HPDE6-E6E7 (cell line): Measurements from ENCODE around the gene ACOXL.

Experiments used
- DNase-seq: peaks from one replicate; pipeline ENCODE4 v3.0.0; 2011; ENCODE audit warnings: missing footprints; ENCODE audit errors: extremely low spot score

The ACOXL gene

DNA sequence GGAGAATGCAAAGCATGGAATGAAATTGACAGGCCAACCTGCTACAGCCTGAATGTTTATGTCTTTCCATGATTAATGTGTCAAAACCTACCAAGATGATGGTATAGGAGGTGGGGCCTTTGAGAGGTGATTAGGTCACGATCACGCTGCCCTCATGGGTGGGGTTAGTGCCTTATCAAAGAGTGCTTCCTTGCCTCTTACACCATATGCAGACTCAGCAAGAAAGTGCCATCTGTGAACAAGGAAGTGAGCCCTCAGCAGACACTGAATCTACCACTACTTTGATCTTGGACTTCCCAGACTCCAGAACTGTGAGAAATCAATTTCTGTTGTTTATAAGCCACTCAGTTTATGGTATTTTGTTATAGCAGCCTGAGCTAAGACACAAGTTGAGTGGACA is 240.9 kb downstream of the ACOXL start:
- no peak for DNase-seq

DNA sequence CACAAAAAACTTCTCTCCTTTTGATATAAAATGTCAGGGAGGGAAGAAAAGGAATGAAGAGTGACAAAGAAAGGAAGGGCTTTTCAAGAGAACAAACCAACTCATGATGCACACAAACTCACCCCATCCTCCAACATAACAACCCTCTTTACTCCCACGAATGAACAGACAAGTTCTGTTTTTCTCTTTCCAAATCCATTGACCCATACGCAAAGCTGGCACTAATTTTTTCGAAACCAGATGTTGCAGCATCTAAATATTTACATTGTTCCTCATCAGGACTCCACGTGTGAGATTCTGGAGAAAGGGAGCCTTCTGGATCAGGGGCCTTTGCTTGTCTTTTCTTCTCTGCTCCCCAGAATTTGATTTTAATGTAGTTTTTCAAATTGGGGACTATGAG is 245.0 kb downstream of the ACOXL start:
- DNase-seq: no peak

DNA sequence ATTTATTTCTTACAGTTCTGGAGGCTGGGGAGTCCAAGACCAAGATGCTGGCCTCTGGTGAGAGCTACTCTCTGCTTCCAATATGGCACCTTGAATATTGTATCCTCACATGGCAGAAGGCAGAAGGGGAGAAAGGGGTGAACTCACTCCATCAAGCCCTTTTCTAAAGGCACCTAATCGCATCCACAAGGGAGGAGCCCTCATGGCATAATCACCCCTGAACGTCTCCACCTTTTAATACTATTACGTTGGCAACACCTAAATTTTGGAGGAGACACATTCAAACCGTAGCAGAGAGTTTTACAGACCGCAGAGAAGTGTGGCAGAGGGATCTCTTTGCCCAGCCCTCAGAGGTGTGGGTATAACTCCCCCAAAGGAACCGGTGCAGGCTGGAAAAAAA is 245.8 kb downstream of the ACOXL start:
- no peak for DNase-seq

DNA sequence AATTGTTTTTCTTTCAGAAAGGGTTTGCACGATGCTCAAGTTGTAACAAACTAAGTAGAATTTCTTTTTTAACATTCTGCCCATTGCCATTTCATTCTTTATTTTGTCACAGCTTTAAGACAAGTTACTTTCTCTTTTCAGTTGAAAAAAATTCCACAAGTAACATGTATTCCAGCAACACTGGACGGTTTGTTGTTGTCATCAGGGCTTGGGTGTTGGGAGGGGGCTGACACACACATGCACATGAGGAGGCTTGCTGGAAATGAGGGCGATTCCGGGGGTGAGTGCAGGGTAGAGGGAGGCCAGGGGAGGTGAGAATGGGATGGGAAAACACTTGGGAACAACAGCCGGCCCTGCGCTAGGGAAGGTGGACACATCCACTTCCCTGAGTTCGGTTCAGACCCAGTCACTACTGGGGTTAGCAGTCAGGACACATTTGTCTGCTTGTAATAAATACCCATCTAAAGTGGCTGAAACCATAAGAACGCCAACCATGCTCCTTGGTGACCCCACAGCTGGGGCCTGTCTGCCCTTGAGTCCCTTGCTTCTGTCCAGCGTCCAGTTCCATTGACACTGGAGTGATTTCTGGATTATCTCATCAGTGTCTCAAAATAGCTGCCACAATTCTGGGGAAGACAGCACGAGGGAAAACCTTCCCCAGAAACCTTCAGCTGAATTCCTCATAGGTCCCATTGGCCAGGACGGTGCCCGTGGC is 246.5 kb downstream of the ACOXL start:
- no peak for DNase-seq

DNA sequence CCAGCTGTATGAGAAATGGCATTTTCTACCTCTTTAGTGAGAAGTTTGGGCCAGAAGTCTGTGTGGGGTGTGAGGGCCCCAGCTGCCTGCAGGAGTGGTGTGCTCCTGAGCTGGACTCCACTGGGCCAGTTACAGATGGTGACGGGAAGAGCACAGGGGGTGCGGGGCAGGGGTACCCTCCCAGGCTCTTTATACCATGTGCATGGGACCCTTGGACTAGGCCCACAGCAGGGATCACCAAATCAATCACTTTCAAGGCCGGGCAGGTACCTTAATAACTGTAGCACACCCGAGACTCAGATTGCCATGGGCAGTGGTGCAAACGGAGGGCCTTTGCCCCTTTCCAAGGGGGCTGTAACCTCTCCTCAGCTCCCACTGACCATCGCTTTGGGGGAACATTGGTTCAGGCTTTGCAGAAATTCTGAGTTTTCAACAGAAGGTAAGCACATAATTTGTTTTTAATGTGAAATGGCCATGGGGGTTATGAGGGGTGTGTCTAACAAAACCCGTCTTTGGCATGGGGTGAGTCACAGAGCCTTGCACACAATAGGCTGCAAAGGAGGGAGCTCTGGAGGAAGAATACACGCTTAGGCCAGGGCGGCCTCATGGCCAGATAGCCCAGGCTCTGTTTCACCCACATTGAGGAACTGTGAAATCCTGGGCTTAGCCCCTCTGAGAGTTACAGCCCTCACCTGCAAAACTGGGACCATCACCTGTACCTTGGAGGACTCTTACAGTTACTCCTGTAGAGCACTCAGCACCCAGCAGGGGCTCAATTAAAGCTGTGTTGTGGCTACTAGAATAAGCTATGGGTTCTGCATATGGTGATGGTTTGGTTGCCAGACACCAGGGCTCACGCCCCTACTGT is 247.3 kb downstream of the ACOXL start:
- no peak for DNase-seq

DNA sequence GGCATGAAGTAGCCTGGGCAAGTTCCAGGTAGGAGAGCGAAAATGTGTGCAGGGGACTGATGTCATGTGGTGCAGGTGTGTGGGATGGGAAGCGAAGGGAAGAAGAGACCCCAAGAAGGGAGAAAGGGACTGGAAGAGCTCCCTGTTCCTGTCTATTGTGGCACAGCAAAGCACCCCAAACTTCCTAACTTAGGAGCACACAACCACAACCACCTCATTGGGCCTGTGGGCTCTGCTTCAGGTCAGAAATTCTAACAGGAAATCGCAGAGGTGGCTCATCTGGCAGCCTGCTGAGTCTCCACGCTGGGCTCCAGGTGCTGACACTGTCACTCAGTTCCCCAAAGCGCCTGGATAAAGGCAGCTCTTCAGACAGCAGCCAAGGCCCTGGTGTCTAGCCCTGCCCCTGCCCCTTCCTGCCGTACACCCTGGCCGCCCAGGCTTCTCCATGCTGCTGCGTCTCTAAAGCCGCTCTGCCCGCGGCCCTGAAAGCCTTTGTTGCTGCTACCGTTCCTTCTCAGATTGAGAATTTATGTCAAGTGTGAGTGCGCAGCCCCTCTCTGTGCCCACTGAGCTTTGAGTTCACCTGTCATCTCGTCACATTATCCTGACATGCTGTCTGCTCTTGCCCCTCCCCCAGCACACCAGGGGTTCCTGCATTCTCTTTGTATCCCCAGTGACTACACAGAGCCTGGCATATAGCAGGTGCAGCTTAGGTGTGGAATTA is 248.1 kb downstream of the ACOXL start:
- DNase-seq: no peak

DNA sequence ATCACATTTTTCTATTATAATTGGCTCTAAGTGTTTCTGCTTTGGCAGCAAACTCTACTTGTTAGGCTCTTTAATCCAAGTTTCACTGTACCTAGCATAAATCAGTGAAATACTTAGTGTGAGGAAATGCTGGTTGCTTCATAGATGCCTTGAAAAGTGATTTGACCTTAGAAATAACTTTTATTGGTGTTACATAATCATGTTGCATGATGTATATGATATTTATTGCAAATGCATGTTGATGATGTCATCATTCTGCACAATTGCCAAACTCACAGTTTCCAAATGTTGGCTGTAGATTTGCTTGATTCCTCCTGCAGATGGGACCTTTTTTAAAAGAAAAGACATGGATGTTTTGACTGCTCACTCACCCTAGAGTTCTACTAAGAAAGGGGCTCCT is 250.8 kb downstream of the ACOXL start:
- no peak for DNase-seq

DNA sequence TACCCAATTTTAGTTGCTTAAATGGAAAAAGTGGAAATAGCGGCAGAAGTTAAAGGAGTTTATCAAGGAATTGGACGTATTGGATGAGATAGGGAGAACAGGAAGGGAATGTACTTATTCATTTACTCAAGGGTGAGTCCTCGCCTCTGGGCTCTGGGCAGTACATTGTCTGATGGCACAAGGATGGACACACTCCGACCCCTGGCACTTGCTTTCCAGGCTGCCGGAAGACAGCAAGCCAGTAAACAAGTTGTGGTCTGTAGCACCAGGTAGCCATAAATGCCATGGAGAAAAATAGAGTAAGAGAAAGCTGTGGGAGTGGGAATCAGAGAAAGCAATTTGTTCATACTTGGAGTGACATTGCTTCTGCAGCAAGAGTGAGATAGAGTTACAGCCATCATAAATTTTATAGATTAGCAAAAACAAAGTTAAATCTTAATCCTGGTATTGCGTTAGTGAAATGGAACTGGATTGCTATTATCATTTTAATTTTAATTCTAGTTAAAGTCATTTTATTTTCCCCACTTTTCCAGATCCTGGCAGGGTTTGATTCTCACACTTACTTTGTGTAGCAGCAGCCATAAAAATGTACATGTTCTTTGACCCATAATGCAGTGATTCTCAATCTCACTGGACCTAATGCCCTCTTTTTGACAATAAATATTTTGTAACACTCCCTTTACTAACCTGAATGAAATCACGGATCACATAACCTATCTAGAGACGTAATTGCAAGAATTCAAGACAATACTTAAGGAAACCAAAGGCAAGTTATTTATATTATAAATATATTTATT is 252.5 kb downstream of the ACOXL start:
- DNase-seq: no peak

DNA sequence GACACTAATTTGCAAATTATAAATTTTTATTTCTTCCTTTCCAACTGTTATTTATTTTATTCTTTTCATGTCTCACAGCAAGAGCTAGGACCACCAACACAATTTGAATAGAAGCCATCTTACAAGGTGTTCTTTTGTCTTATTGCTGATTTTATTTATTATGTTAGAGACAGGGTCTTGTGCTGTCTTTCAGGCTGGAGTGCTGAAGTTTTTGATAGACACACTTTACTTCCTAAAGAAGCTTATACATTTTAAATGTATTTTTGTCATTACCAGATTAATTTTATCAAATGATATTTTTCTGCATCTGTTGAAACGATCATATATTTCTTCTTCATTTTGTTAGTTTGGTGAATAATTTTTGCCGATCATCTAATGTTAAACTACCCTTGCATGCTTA is 258.1 kb downstream of the ACOXL start:
- no peak for DNase-seq

DNA sequence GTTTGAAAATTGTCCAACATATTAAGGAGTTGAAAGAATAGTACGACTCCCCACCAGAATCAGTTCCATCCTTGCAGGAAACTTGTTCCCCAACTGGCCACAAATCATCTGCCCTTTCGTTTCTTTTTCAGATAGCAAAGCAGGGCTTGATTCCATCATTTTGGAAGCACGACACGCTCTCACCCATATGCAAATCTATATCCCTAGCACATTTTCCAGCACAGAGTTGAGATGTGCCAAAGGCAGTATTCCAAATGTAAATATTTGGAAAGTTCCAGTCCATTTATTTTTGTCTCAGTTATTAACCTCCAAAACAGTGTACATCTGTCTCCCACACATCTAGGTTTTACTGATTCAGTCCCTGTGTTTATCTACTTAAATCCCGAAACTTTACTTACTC is 259.5 kb downstream of the ACOXL start:
- DNase-seq: no peak

DNA sequence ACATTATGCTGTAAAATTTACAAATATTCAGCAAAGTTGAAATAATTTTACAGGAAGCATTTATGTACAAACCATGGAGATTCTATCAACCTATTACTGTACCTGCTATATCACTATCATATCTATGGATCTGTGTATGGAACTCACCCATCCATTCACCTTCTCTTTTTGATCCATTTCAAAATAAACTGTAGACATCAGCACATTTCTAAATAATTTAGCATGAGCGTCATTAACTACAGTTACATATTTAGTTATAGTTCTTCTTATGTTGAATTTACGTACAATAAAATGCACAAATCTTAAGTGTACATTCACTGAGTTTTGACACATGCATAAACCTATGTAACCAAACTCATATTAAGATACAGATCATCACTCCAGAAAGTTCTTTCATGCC is 260.5 kb downstream of the ACOXL start:
- no peak for DNase-seq

DNA sequence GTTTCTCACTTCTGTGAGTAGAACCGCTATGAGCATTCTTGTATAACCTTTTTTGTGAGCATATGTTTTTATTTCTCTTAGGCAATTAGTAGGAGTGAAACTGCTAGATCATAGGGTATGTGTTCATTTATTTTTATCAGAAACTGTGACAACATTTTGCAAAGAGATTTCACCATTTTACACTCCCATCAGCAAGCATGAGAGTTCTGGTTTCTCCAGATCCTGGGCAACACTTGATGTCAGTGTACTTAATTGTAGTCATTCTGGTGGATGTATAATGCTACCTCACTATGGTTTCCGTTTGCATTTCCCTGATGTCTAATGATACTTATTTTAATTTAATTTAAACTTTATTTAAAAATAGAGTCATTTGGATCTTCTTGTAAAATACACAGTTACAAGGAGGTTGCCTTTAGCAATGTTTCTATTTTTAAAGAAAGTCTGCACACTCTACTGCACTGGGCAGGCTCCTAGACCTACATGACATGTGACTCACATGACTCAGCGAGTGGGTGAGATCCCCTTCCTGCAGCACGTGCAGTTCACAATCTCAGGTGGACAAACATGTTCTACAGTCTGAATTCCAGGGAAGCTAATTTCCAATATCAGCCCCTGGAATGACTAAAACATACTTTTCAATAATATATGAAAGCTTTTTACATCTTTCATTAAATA is 261.3 kb downstream of the ACOXL start:
- peak; percentile 14 for DNase-seq

DNA sequence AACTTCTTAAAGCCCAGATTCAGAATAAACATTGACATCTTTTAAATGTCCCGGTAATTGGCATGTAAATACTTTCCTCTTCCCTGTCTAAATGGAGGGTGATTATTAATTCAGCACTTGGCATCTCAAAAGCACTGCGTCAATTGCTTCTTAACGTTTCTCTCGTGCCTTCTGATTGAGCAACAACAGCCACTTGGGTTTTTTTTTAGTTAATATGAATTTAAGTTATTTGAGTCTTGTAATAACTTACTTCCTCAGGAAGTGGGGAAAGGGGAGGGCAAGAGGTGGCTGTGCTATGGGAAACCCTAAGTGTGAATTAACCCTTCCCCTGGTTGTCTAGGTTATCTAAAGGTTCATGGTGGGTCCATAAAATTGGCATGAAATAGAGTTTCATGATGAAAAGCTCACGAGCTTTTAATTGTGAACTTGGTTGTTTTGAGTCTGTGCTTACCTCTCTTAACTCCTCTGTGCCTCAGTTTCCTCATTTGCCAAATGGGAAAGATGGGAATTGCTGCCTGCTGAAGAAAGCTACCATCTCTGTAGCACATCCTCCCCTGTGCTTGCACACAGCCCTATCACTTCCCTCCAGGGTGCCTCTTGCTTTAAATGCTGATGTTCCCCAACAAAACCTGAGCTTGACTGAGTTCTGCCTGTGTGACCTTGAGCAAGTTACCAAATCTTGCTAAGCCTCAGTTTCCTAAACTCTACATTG is 262.0 kb downstream of the ACOXL start:
- DNase-seq: no peak

DNA sequence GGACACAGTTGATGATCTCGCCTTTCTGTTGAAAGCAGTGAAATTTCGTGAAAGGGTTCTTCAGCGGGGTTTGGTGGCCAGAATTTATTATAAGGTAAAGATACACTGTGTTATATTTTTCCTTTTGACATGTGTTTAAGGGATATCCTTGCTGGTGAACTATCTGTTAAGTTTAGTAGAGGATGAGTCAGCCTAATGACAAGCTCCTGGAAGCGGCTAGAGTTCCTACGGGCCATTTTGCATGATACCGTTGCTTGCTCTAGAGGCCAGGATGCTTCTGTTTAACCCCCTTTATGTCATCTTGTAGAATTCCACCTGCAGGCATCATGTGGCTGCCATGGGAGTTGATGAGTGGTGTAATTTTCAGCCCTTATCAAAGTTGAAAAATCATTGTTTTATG is 263.5 kb downstream of the ACOXL start:
- DNase-seq: no peak

DNA sequence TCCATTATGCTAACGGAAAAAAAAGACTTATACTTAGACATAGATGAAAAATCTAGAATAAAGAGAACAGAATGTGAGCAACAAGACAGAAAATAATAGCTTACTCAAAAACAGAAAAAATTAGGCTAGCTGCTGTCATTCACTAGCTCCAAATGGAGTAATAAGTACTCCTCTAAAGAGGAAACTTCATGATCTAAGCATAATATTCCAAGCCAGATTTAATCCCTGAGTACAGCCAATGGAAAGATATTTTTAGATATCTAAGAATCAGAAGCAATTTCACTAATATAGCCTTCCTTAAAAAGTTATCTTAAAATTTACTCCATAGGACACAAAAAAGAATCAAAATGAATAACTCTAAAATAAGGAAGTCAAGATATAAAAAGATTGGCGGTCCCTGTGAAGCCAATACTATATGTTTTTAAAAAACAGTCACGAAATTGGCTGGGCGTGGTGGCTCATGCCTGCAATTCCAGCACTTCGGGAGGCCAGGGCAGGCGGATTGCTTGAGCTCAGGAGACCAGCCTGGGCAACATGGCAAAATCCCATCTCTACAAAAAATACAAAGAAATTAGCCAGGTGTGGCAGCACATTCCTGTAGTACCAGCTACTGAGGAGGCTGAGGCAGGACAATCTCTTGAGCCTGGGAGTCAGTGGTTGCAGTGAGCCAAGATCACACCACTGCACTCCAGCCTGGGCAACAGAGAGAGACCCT is 265.1 kb downstream of the ACOXL start:
- no peak for DNase-seq

DNA sequence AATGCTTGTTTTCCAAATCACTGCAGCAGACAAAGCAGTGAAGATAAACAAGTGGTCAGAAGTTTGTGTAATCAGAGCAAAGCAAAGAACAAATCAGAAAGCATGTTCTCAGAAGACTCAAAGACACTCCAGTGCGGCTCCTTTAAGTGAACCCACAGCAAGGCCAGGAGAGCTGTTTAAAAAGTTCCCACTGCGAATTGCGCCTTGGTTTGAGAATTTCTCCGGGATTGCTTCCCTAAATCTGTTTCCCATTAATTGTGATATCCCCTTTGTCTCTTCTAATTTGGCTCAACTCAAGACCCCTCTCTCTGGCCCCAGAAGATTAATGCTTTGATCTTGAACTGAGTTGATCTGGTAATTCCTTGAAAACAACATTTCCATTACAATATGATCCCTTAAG is 265.9 kb downstream of the ACOXL start:
- DNase-seq: no peak

DNA sequence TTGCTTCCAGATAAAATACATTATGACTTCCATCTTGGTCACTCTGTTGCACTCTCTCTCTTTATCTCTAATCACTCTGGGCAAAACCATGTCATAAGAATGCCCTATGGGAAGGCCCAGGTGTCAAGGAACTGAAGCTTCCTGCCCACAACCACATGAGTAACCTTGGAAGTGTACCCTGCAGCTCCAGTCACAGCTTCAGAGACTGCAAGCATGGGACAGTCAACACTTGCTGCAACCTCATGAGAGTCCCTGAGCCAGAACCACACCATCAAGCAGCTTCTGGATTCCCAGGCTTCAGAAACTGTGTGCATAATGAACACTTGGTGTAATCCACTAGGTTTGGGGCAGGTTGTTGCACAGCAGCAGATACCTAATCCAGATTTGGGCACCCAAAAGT is 267.3 kb downstream of the ACOXL start:
- no peak for DNase-seq

DNA sequence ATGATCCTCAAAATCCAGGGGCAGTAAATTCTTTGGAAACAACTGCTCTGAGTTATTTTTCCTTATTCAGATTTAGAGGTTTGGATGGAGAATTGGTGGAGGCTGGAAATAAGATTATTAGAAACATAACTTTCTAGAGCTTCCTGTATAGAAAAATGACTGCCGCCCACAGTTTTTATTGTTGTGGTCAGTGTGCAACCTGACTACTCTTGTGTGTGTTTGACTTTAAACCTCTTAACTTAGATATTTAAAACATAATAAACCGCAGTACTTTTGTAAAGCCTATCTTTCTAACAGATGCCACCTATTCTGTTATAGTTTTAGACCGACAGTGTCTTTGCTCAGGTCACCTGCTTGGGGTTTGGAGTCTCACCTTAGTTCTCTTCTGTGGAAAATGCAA is 272.9 kb downstream of the ACOXL start:
- DNase-seq: no peak

DNA sequence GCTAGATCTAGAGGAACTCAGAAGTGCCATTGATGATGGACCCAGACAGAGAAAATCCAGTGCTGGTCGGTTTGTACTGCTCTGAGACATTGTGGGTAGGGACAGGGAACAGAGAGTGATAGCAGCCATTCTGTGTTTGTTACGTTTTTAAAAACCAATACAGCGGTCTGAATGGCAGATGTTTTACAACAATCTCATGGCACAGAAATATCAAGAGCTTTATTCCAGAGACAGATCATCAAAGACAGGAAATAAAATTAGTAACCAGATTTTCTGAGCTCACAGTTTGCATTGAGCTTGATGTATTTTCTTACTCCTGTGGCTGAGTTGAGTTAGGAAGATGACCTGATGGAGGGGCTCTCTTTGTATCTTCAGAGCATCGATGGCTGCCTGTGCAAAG is 273.4 kb downstream of the ACOXL start:
- DNase-seq: no peak
